GM21528 (cell line): ENCODE results near the gene SLC23A1.
A peak's percentile ranks its signal among the peaks of the same experiment; 100 is the strongest.
"Not testable (repeated sequence)": the region's sequence is repeated elsewhere in the genome, so short reads cannot be mapped to it uniquely, and the experiment has no call there.

Experiments
- ATAC-seq: cut with Tn5 transposase; IDR thresholded peaks from one replicate; pipeline ENCODE4 v1.9.1; 2021; ENCODE audit warnings: mild to moderate bottlenecking, moderate library complexity; ENCODE audit not compliant: unreplicated experiment, low FRiP score

Gene SLC23A1

GRCh38 chr5:139383275-139383992 is at the start of gene SLC23A1:
TSS of gene SLC23A1 (minus strand) at chr5:139383297. CDS start at chr5:139383253, 44 bp downstream.
- ATAC-seq: no peak

GRCh38 chr5:139431706-139432105 is 48.6 kb upstream of the SLC23A1 start:
- ATAC-seq: no peak

- ATAC-seq: no peak
These were observed 46.9 kb upstream of the SLC23A1 start for GRCh38 chr5:139430015-139430414.

- no peak for ATAC-seq
These were observed 43.2 kb upstream of the SLC23A1 start for GRCh38 chr5:139426203-139426885.

- ATAC-seq: no peak
These were observed 42.4 kb upstream of the SLC23A1 start for GRCh38 chr5:139425497-139425896.

- ATAC-seq: peak; percentile 80
These were observed 39.3 kb upstream of the SLC23A1 start for GRCh38 chr5:139422307-139422893.

- ATAC-seq: no peak
These were observed 36.4 kb upstream of the SLC23A1 start for GRCh38 chr5:139419226-139420192.

- ATAC-seq: no peak
These were observed 35.7 kb upstream of the SLC23A1 start for GRCh38 chr5:139418793-139419192.

GRCh38 chr5:139417214-139417613 is 34.1 kb upstream of the SLC23A1 start:
- no peak for ATAC-seq

- ATAC-seq: no peak
These were observed 33.6 kb upstream of the SLC23A1 start for GRCh38 chr5:139416651-139417050.

- ATAC-seq: no peak
These were observed 32.8 kb upstream of the SLC23A1 start for GRCh38 chr5:139415869-139416268.

- no peak for ATAC-seq
These were observed 32.2 kb upstream of the SLC23A1 start for GRCh38 chr5:139415221-139415861.

GRCh38 chr5:139414581-139415130 is 31.6 kb upstream of the SLC23A1 start:
- no peak for ATAC-seq

GRCh38 chr5:139413963-139414362 is 30.9 kb upstream of the SLC23A1 start:
- ATAC-seq: no peak

GRCh38 chr5:139413153-139413552 is 30.1 kb upstream of the SLC23A1 start:
- ATAC-seq: no peak

GRCh38 chr5:139410993-139411828 is 28.1 kb upstream of the SLC23A1 start:
- ATAC-seq: no peak

GRCh38 chr5:139410121-139410992 is 27.3 kb upstream of the SLC23A1 start:
- ATAC-seq: no peak

- not testable (repeated sequence) for ATAC-seq
These were observed 26.0 kb upstream of the SLC23A1 start for GRCh38 chr5:139409116-139409515.
